GM19023 (cell line): ENCODE data around the gene ZNF410.

Source experiments
- ATAC-seq: cut with Tn5 transposase; IDR thresholded peaks from one replicate; pipeline ENCODE4 v1.9.1; 2021; ENCODE audit warnings: mild to moderate bottlenecking, moderate library complexity; ENCODE audit not compliant: unreplicated experiment

ZNF410 gene

DNA sequence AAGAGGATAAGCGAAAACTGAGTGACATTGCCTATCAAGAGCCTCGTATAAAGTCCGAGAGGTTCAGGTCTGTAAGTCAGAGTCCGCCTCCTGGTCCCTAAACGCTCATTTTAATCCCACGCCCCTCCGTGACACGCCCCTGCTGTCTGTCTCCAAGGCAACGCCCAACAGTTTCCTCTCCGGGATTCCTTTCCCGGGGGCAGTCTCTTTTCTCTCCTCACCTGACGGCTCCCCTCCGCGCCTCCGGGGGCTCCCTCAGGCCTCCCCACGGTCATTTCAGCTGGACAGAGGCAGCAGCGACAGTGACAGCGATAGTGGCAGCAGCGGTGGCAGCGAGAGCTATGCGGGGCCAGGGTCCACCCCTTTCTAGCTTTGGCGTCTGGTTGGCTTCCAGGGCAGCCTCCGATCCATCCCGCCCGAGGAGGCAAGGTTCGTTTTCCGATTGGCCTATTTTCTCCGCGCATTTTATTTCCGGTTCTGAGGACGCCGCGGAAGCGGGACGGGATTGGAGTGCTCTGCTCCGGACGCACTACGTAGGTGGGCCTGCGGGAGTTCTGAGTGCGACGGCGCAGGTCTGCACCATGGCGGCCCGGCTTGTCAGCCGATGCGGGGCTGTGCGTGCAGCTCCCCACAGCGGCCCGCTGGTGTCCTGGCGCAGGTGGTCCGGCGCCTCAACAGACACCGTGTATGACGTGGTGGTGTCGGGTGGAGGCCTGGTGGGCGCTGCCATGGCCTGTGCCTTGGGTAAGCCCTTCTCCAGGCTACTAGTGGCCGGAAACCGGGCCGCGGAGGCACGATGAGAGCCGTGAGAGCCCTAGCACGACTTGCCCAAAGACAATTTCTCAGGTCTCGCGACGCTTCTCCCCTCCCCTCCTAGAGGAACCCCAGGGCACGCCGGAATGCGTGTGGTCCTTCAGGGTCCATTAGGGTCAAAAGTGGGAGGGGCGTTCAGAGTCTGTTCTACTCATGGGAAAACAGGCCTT, 63.4 kb downstream of the ZNF410 start, which contains the start of the genes COQ6 and FAM161B:
COQ6 (plus strand) TSS at position 551 of the 983 bp plus-strand sequence; CDS start at position 582, 31 bp downstream.
FAM161B (minus strand) TSS at position 343 of the 983 bp plus-strand sequence; CDS start at position 275, 68 bp downstream.
- ATAC-seq = peak; percentile 90

GRCh38 chr14:73953731-73954130, 67.1 kb downstream of the ZNF410 start:
- ATAC-seq = no peak

GRCh38 chr14:73955674-73956073, 69.0 kb downstream of the ZNF410 start:
- no peak for ATAC-seq

DNA sequence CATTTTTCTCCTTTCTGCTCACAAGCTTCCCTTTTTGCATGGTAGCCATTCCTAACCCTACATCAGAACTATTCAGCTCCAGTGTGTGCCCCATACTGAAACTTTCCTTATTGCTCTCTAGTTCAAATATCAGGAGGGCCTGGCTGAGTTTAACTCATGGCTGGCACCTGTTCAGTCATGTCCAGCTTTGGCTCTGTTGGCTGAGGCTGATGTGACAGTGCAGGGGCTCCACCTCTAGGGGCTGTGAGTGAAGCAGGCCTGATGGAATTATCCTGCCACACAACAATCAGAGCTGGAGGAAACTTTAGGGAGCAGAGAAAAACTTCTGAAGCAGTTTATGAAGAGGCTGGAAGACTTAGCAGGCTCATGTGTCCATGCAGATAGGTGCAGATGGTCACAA, 71.9 kb downstream of the ZNF410 start:
- no peak for ATAC-seq

DNA sequence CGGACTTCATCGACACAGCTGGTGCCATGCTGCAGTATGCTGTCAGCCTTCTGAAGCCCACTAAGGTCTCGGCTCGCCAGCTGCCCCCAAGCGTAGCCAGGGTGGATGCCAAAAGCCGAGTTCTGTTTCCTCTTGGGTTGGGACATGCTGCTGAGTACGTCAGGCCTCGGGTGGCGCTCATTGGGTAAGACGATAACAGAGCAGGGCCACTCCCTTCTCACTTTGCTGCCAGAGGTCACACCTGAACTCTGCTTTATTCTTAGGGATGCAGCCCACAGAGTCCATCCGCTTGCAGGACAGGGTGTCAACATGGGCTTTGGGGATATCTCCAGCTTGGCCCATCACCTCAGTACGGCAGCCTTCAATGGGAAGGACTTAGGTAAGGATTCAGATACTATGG, 74.5 kb downstream of the ZNF410 start:
- ATAC-seq = no peak

GRCh38 chr14:73965216-73965615, 78.6 kb downstream of the ZNF410 start:
- no peak for ATAC-seq

DNA sequence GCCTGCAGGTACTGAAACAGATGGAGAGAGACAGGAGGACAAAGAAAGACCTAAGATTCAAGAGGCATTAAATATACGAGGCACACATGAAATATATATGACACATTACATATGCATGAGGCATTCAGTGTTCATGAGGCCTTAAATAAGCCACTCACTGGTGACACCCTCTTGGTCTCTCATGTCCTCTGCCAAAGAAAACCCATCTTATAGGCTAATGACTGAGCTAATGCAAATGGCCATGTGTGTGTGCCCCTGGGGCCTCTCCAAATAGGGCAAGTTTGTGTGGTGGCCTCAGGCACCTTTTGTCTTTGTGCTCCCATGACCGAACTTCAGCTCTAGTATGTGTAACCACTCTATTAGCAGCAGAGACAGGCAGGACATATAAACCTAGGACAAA, 82.2 kb downstream of the ZNF410 start:
- no peak for ATAC-seq

- no peak for ATAC-seq
Observed at GRCh38 chr14:73973497-73973896, 86.8 kb downstream of the ZNF410 start.

DNA sequence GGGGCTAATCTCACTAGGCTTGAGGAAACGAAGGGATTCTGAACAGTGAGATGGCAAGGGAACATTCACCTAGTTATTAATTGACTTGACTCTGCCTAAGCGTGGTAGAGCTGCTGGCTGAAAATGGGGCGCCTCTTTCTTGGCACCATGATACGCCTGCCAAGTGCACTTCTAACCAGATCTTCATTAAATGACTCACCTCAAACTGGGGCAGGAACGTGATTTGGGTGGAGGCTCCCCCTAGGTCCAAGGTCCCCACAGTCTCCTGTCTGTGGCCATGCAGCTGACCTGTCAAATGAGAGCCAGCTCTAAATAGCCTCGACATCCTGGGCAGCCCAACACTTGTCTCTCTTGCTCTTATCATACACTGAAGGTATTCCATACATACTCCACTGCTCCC, 89.5 kb downstream of the ZNF410 start:
- ATAC-seq = no peak

DNA sequence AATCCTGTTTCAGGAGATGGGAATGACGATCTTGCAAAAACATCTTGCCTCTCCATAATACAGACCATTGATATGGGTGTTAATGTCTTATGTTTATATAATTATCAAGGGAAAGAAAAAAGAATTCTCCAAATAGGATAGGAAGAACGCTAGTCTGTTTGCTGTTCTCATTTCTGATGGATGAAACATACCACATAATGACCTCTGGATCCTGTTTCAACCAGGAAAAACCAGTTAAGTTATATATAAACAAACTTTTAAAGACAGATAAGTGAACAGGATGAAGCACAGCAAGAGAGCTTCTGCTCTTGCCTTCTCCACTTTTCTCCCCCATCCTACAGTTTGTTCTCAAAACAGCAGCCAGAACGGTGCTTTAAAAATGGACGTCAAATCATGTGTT, 91.2 kb downstream of the ZNF410 start:
- no peak for ATAC-seq
